ENCODE results near the gene STAT3. TPM values are rescaled to one million over a fixed set of nuclear protein-coding genes. Genes with fewer than 3 reads are reported as not detected.
A peak's percentile ranks its signal among the peaks of the same experiment; 100 is the strongest.

The STAT3 gene
- total and polyA plus RNA-seq, 9 of the 15 experiments (the other 6 are each of a cell fraction or from before 2014, with no cell fraction given) = 90.0 to 179 (median 114) TPM

- WGBS (ENCODE audit: insufficient coverage, low coverage, missing lambda C conversion rate) = 12% methylated on average over 19 of the region's 19 CpGs
- H3K4me1 ChIP-seq (replicated peaks in 1 of 2; ENCODE audit: control insufficient read depth in 2 of 2, insufficient read depth in 2 of 2, low read length in 2 of 2) = peaks cover 70 to 85% of the 10 kb centered on the region in 2 experiments
- ChIA-PET CTCF (ENCODE audit: low intra/inter-chr PET ratio) (interaction anchor here (0.5 to 1.5 kb wide), 3 partner anchors 89 to 217 kb away, joined by 3 read pairs; no protein-coding TSS in a partner anchor), POLR2A (interaction anchor here (0.6 to 2.2 kb wide), 36 partner anchors 8 to 462 kb away, joined by 3 to 17 read pairs (median 4); partner anchors contain the start of genes CAVIN1, GHDC, KCNH4 and NAGLU)
- in situ Hi-C loops (cut with MboI) (no loop called here), intact Hi-C loops (cut with micrococcal nuclease) (loop anchor here (1.0 to 10.0 kb wide), 4 partner anchors 9 to 87 kb away; no protein-coding TSS in a partner anchor)
- peak overlapping the region; percentile 61 for H3K4me2 ChIP-seq (ENCODE audit: insufficient read depth, low read length)
- BruUV-seq (replicated peaks) = TSS peak; percentile 64
- H3K36me3 ChIP-seq (ENCODE audit: control insufficient read depth, insufficient read depth, low read length) = peaks cover 82% of the 10 kb centered on the region
- H3K9me1 ChIP-seq (ENCODE audit: control insufficient read depth, insufficient read depth, low read length) = no peaks in the 10 kb centered on the region
- FAIRE-seq (peak; percentile 94), ATAC-seq (peak; percentile 70), DNase-seq (ENCODE audit: extremely low read depth in 1 of 4, low spot score in 3 of 4) (peak; percentile 61 to 97 (median 76))
- H3K27ac ChIP-seq (ENCODE audit: extremely low read depth, low read depth, low read length) = peak overlapping the region; percentile 100
- no peaks in the 10 kb centered on the region for H3K27me3 ChIP-seq (ENCODE audit: control insufficient read depth in 2 of 2, insufficient read depth in 2 of 2, low read length in 2 of 2)
- no peaks in the 10 kb centered on the region for H3K9me3 ChIP-seq (replicated peaks; ENCODE audit: control insufficient read depth, insufficient read depth, low read depth, low read length)
- H4K20me1 ChIP-seq (replicated peaks; ENCODE audit: control insufficient read depth, insufficient read depth, low read length) = no peaks in the 10 kb centered on the region
- H3K9ac ChIP-seq (ENCODE audit: insufficient read depth in 1 of 2, low read depth in 2 of 2, low read length in 2 of 2) = peak overlapping the region; percentile 89 to 100
- H3K4me3 ChIP-seq = peak overlapping the region; percentile 13
- peaks cover 59% of the 10 kb centered on the region for H3K79me2 ChIP-seq (ENCODE audit: control insufficient read depth, insufficient read depth, low read length)
- H2AFZ ChIP-seq (ENCODE audit: low read depth, low read length) = no peak overlapping the region
- TF ChIP-seq NRF1 (conservative IDR thresholded peaks at IDR 0.05 in 1 of 2, IDR thresholded peaks at IDR 0.05 in 1 of 2) = peak; percentile 61 to 65; a peak in 3 of 4 replicates
- peak; percentile 46; the same call in 1 of the 2 replicates for TF ChIP-seq VEZF1 (CRISPR knock-in tag; IDR thresholded peaks at IDR 0.05)
- TF ChIP-seq THRB (CRISPR knock-in tag; conservative IDR thresholded peaks at IDR 0.05) = no peak
- TF ChIP-seq, protein P1, sequence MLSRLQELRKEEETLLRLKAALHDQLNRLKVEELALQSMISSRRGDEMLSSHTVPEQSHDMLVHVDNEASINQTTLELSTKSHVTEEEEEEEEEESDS (CRISPR knock-in tag; IDR thresholded peaks at IDR 0.05) = no peak
- TF ChIP-seq MAFF (IDR thresholded peaks at IDR 0.05; ENCODE audit: low read length) = no peak
- TF ChIP-seq SMAD4 (CRISPR knock-in tag; conservative IDR thresholded peaks at IDR 0.05) = peak; percentile 66
- TF ChIP-seq ZBTB11 (CRISPR knock-in tag; IDR thresholded peaks at IDR 0.05) = peak in 1 of 3 experiments; percentile 13; a peak in 1 of 6 replicates
- peak; percentile 44; the same call in 1 of the 2 replicates for TF ChIP-seq DPF2 (IDR thresholded peaks at IDR 0.05)
- peak; percentile 60 for TF ChIP-seq TAF1 (IDR thresholded peaks at IDR 0.05; ENCODE audit: control insufficient read depth, extremely low read depth, insufficient read depth, low read length, severe bottlenecking)
- peak; percentile 51 for TF ChIP-seq CBFA2T3 (IDR thresholded peaks at IDR 0.05)
- TF ChIP-seq ATF7 (IDR thresholded peaks at IDR 0.05) = peak; percentile 71
Measured at GRCh38 chr17:42311240-42312034, 76.8 kb downstream of the STAT3 start.
